HG03045 (cell line): ENCODE results near the gene OTOF.

Source experiments
- ATAC-seq: cut with Tn5 transposase; IDR thresholded peaks from one replicate; pipeline ENCODE4 v1.9.1; 2021; ENCODE audit warnings: mild to moderate bottlenecking, moderate library complexity; ENCODE audit not compliant: unreplicated experiment

Gene OTOF

DNA sequence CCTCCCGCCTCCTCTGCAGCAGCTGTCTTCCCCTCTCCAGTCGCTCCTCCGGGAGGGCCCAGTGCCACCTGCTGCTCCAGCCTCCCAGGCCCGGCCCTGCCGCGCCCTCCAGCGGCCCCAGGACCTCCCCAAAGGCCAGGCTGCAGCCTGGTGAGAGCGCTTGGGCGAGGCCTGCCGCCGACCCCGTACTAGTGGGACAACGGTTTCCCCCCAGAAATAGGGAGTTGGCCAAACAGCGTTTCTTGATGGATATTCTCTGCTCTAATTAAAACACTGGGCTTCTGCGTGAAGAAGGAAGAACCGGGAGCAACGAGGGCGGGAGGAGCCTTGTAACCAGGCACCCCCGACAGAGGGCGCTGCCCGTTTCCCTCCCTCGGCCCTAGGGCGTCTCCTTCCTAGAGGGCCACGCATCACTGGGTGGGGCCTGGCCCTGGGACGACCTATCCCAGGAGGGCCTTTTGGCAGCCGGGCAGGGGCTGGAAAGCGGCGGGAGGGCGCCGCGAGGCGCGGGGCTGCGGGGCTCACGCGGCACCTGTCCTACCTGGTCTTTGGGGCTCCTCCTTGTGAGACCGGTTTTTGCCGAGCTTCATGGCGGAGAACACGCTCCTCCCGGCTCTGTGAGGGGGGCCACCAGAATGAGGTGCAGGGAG, 25.4 kb upstream of the OTOF start:
- ATAC-seq: peak; percentile 70

GRCh38 chr2:26500406-26500805, 22.5 kb upstream of the OTOF start:
- ATAC-seq: no peak

GRCh38 chr2:26495705-26496297, 17.9 kb upstream of the OTOF start:
- ATAC-seq: no peak

DNA sequence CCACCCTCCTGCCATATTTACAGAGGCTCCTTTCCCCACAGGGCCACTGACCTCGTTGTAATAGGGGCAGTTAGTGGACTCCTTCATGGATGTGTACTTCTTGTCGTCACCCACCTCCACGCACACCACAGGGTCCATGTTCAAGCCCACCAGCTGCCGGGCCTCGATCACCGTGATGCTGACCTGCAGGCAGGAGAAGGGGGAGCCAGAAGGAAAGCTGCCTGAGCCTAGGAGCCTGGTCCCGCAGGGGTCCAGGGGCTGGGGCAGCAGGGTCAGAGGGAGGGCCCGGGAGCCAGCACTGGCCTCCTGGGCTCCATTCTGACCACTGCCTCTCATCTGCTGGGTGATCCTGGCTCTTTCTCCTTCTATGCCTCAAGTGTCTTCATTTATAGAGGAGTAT, 17.0 kb upstream of the OTOF start:
- ATAC-seq: no peak

GRCh38 chr2:26494199-26494598, 16.3 kb upstream of the OTOF start:
- ATAC-seq: no peak

- no peak for ATAC-seq
These were observed 15.6 kb upstream of the OTOF start for GRCh38 chr2:26493566-26493965.

DNA sequence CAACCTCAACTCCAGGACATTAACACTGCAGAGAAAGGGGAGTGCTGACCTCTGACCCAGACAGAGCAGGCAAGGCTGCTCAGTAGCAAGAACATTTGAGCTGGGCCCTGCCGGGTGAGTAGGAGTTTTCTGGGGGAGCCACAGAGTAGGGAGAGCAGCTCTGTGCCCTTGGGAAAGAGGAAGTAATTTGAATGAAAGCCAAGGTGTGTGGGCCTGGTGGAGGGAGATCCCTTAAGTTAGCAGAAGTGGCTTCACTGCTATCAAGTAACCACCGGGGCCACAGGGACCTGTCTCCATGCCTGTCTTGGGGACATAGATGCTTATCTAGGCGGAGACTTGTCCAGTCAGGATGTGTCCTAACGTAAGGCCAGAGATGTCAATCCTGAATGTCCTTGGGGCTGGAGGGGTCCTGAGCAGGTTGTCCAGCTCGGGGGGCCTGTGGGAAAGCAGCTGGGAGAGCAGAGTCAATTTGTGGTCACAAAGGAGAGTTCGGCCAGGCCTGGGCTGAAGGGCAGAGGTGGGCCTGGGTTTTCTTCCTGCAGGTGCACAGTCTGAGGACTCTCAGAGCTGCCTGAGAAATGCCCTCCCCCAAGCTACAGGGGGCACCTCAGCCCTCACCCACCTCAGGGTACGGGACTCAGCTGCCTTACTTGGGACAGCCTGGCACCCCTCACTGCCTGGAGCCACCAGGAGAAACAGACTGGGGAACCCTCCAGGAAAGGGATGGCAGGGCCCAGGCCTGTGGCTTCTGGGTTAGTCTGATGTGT, 15.0 kb upstream of the OTOF start:
- no peak for ATAC-seq

DNA sequence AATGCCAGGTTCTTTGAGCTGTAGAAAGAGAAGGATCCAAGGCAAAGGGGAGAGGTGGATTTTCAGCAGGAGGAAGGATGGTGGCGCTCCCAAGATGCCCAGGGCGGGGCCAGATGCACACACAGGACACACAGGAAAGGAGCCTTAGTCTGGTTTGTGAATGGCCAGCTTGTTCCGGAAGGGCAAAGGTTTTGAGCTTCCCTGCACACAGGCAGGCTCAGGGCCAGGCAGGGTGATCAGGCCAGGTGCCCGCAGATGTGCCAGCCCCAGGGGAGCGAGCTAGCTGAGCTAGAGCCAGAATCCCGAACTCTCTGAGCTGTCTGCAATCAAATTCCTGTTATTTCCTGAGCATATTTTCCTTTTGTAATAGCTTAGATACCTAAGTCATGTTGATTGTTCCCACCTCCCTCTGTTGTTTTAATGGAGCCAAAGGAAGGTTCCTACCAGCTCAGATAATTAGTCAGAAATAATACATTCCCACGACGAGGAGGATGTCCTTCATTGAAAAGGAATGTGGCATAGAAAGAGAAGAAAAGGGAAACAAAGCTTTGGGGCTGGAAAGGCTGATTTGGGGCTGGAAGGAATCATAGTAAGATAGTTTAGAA, 13.7 kb upstream of the OTOF start:
- no peak for ATAC-seq

DNA sequence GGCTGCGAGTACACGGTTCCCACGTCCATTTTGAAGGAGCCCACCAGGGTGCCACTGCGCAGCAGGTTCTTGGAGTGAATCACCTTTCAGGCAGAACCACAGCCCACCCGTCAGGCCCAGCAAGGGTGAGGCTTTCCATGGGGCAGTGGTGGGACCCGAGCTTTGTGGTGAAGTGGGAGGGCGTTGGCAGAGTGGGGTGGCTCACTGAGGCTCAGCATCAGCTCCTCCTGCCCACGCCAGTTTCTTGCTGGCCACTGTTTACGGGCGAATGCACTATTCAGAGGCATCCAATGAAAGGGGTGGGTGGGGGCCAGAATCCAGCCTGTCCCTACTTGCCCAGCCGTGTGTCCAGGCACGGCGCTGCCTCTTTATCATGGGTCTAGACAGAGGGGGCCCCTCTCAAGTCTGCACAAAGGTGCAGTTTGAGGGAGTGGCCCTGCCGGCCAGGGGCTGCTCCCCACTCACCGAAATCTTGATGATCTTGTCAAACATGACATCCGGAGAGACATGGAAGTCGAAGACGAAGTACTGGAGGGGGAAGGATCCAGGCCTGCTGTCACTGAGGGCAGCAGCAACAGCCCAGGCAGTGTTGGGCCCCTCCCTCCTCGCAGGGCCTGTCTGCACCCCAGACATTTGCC, 11.4 kb upstream of the OTOF start:
- ATAC-seq: no peak

DNA sequence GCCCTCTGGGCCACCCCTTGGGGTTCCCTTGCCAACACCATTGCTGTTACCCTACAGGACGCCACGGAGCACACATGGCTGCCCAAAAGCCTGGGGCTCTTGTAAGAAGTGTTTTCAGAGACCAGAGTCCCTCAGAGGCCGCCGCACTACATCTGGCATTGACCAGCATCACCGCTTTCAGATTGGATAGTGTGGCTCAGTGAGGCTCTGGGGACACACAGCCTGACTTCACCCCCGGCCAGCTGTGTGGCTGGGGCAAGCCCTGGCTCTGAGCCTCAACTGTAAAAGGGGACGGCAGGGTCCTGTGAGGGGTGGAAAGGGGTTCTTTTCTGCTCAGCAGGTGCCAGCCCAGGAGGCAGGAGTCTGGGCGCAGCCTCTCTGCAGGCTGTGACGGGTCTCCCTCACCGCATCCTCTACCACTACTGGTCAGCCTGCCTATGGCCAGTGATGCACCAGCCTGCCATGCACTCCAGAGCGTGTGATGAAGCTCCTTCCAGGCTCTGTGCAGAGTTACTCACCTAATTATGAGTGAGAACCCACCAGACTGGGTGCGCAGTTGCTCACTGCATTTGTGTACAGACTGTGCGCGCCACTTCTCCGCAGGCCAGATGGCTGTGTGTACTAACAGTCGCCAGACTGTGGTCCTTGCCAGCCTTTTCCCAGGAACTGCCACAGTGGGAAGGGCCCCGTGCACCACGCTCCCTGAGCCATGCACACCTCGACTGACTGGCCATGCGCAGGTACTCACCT, 10.7 kb upstream of the OTOF start:
- no peak for ATAC-seq

- no peak for ATAC-seq
These were observed 9.3 kb upstream of the OTOF start for GRCh38 chr2:26487192-26487591.

GRCh38 chr2:26486789-26487188, 8.9 kb upstream of the OTOF start:
- no peak for ATAC-seq

DNA sequence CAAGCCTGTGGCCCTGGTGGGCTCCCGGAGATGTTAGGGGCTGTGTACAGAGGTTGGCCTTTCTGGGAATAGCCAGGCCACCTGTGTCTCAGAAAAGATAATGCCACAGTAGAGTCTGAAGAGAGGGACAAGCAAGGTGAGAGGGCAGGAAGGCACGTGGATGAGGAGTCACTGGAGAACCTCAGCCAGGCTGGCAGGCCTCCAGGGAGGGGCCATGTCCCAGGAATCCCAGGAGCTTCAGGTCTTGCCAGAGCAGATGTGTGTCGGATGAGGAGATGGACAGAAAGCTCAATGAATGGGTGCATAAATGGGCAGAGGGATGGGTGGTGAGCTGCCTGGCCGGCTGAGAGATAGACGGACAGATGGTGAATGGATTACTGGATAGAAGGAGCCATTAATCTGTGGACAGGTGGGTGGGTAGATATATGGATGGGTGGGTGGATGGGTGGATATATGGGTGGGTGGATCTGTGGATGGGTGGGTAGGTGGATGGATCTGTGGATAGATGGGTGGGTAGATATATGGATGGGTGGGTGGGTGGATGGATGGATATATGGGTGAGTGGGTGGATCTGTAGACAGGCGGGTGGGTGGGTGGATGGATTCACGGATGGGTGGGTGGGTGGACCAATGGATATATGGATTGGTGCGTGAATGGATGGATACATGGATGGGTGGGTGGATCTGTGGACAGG, 7.9 kb upstream of the OTOF start:
- no peak for ATAC-seq

DNA sequence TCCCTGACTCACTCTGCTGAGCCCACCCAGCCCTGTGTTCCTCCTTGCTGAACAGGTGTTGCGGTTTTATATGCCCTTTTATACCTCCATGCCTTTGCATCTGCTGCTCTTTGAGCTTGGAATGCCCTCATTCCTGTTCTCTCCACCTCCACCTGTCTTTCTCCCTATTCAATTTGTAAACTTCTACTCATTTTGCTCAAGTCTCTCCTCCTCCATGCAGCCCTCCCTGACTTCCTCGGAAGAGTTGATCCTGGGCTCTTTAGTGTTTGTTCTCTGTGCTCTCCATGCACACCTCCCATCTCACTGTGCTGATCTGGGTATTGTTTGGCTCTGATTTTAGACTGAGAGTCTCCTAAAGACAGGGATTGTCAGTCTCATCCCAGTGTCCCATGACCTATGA, 7.2 kb upstream of the OTOF start:
- ATAC-seq: no peak

DNA sequence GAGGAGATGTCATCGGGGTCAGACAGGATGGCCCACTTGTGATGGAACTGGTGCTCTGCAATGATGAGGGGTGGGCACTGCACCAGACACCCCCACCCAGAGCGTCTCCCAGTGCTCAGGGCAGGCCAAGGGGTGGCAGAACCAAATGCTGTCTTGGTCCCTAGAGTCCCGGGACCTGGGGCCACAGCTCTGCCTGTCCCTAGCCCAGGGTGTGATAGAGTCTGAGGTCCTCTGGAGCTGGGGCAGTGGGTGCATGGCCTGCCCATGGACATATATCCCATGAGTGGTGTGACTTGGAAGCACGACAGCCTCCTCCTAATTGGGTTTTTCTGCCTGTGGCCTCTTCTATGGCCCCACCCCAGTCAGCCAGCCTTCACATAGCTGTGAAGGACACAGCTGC, 6.7 kb upstream of the OTOF start:
- ATAC-seq: no peak

DNA sequence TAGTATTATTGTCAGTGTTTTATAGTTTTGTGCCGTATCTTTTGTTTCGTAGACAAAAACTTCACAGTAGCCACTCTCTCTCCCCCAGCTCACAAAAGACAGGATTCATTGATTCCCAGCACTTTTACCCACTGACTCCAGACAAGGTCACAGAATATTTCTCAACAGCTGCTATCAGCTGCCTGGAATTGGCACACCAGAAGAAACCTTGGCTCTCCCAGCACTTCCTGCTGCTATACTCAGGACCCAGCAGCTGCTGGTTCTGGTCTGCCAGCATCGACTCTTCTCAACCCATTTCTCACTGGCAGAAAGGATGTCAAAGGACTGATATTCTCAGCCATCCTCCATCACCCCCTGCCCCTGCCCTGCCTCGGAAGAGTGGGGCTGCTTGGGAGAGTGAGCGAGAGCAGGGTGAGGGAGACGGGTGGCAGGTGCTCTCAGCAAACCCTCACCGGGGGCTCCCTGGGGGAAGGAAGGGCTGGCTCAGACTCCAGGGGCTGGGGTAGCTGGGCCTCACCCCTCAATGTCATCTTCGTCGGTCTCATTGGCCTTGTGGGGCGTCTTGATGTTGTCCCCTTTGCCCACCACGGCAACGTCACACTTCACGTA, 6.1 kb upstream of the OTOF start:
- ATAC-seq: no peak

GRCh38 chr2:26483516-26483915, 5.6 kb upstream of the OTOF start:
- no peak for ATAC-seq

GRCh38 chr2:26483027-26483326, 5.1 kb upstream of the OTOF start:
- no peak for ATAC-seq

- no peak for ATAC-seq
These were observed 4.5 kb upstream of the OTOF start for GRCh38 chr2:26482211-26483026.
